KG1 (cell line): ENCODE data around the gene ZBP1.

Experiments used
- DNase-seq: peaks from one replicate; lab custom pipeline; 2025; lab: John Stamatoyannopoulos, UW

ZBP1 gene

GRCh38 chr20:57598491-57598890 lies 21.7 kb downstream of the ZBP1 start:
- no peak for DNase-seq

- DNase-seq: no peak
These were observed 22.2 kb downstream of the ZBP1 start for GRCh38 chr20:57598060-57598459.

DNA sequence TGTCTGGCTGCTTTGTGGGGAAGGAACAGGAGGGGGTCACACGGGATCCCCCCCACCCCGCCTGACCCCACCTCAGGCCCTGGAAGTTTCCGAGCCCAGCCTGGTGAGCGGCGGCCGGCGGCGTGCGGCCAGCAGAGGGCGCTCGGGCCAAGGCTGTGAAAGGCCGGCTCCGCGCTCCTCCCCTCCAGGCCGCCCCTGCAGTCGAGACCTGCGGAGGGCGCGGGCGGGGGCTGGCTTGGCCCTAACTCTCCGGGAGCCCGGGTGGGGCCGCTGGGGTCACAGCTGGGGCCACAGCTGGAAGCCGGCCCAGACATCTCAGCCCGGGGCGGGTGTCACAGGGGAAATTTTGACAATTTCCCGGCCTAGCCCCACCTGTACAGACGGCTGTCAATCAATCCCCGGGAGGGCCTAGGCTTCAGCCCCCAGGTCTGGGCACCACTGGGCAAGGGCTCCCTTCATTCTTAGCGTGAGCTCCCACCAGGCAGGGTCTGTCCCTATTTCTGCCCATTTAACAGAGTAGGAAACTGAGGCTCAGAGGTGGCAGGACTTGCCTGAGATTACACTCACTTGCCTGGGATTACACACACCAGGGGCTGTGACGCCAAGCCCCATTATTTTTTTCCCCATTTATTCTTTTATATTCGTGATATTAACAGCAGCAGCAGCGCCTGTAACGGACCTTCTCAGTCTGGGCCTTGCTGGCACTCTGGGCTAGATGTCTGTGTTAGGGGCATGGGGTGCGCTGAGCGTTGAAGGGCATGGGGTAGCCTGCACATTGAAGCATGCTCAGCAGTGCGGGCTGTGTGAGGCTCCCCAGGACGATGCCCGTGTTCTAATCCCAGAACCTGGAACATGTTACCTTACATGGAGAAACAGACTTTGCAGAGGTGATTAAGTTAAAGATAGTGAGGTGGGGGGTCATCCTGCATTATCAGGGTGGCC lies 23.0 kb downstream of the ZBP1 start:
- DNase-seq: no peak

DNA sequence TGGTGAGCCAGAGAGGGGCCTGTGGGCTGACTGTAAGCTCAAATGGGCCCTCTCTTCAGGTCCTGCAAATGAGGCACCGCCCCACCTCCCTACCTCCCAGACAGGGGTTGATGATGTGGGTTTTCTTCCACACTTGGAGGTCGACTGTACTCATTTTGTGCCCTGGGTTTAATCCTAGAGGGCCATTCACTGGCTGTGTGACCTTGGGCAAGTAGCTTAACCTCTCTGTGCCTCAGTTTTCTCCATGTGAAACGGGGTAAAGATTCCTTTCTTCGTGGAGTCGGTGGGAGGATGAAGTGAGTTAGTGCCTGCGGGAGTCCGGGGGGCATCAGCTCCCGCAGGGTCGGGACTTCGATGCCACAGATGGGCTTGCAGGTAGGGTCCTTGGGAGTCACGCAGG lies 23.9 kb downstream of the ZBP1 start:
- DNase-seq: no peak

GRCh38 chr20:57595041-57596030 lies 24.9 kb downstream of the ZBP1 start:
- no peak for DNase-seq

DNA sequence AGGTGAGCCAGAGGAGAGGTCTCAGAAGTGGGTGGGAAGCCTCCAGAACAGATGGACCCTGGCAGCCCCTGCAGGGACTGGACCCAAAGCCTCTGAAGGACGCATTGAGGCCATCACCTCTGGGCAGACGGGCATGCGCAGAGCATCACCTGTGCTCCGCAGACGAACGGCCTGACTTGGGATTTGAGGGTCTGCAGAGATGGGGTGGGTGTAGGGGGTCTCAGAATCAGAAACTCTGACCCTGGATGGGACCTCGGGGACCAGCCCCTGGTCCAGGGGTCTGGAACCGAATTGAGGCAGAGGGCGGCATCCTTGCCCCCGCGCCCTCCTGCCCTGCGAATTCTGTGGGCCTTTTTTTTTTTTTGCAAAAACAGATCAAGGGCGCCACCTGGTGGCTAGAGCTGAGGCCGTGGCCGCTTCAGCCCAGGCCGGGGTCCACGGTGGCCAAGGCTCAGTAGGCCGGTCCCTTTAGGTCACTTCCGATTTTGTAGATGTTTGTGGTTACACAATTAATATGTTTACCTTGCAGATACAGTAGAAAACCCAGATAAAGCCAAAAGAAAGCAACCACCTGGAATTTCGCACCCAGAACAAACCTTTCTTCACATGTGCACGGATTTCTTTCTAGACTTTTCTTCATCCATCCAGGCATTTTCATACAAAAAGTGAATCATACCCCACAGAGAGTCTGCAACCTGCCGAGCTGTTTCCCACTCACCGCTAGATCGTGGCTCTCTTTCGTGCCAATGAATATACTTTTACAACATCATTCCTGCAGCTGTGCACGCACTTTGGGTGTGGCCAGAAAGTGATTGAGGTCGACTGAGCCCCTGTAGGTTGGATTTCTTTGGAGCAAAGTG lies 25.9 kb downstream of the ZBP1 start:
- no peak for DNase-seq

DNA sequence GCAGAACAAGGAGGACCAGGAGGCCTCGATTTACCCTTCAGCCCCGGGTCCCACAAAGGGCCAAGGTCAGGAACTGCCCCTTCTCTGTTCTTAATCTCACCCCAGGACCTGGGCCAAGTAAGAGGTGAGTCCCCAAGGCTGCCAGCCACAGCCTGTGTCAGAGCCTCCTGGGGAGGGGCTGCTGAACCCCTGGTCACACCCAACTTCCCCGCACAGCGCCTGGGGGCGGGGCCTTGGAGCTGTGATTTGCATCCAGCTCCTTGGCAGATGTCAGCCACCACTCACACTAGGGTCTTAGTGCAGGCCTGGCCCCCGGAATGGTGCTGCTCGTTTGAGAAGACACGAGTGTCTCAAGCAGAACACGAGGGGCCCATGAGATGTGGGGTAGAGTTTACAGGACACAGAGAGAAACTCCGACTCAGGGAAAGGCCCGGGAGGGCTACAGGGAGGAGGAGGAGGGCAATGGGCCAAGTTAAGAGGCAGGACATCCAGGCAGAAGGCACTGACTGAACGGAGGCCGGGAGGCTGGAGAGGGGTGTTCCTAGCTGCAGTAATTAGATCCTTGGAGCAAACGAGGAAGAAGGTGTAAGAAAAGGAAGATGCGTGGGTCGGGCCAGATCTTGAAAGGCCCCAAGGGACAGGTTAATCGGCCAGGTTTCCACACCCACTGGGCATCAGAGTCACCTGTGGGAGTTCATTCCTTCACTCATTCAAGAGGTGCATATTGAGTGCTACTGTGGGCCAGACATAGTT lies 26.9 kb downstream of the ZBP1 start:
- DNase-seq: no peak

- no peak for DNase-seq
These were observed 27.7 kb downstream of the ZBP1 start for GRCh38 chr20:57592263-57593092.

DNA sequence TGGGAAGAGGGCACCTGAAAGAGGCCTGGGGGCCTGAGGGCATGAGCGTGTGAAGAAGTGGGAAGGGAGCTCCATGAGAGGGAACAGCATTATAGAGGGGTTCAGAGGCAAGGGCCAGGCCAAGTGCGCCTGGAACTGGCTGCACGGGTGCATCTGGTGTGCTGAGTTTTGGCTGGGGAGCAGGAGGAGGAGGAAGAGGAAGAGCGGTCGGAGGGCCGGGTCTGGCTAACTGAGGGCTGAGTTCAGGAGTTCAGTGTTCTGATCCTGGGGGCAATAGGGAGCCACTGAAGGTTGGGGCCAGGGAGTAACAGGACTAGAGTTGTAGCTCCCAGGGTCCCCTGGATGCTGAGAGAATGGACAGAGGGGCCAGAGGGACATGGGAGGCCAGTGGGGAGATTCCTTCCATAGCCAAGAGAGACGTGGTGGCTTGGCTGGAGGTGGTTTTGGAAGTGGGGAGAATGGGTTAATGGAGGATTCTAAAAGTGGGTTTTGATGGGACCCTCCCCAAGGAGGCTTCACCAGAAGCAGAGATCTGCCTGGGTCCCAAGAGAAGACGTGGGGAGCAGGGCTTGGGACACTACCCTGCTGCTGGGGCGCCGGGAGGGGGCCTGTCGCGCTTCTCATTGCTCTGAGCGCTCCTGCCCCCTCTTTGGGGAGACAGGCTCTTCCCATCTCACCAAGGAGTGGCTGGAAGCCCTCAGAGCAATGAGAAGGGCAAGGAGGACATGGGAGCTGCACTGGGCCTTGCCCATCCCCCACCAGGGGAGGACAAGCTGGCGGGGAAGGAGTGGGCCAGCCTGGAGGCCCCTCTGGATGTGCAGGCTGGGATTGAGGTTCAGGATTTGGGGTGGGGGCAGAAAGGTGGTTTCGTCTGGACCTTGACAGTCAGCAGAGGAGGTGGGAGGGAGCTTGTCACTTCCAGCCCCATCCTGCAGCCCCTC lies 28.7 kb downstream of the ZBP1 start:
- DNase-seq: no peak

DNA sequence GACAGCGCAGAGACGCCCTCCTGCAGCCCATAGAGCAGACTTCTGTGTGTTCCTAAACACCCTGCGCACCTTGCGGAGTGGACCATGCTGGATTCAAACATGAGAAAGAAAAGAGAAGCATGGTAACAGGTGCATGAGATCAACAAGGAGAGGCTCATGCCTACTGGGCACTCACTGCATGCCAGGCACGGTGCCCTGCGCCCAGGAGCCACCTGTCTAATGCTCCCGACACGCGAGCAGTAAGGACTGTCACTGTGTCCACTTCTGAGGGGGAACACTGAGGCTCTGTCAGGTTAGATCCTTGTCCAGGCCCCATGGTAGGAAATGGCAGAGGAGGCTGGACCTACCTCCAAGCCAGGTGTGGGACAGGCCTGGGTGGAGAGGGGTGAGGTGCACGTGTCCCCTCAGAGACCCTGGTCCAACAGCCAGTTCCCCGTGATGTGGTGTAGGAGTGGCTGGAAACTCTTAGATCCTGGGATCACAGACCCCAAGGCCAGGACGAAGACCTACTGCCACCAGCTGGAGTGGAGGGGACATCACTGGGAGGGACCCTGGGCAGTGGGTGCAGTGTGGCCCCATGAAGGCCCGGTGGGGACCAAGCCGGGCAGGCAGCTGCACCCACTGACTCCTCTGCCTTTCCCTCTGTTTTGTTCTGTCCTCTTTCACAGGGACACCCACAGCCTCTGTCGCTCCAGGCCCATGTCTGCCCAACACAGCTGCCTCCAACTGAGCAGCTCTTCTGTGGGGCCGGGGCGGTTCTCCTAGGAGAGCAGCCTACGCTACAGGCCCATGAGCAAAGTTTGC lies 29.5 kb downstream of the ZBP1 start:
- no peak for DNase-seq

- DNase-seq: no peak
These were observed 30.3 kb downstream of the ZBP1 start for GRCh38 chr20:57589728-57590484.

DNA sequence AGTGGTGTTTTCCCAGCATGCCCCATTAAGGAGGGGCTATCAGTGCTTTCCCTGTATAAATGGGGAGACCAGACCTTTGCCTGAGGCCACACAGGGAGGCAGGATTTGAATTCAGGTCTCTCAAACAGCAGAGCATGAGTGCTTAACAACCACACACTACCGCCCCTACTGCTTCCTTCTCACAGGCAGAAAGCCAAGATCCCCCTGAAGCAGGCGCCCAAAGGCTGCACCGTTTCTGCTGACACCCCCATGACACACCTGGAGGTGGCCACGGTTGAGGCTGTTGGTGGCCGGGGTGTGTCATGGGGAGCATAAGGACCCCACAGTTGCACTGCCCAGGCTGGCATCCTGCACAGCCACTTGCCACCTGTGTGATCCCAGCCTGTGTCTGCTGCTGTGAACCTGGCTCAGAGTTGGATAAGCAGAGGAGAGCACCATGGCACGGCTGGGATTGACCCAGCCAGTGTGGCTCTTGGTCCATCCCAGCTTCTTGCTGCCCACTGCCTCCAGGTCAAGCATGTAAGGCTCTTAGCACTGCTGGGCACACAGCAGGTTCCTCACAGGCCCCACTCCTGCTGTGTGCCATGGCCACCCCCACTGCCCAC lies 31.0 kb downstream of the ZBP1 start:
- DNase-seq: no peak

DNA sequence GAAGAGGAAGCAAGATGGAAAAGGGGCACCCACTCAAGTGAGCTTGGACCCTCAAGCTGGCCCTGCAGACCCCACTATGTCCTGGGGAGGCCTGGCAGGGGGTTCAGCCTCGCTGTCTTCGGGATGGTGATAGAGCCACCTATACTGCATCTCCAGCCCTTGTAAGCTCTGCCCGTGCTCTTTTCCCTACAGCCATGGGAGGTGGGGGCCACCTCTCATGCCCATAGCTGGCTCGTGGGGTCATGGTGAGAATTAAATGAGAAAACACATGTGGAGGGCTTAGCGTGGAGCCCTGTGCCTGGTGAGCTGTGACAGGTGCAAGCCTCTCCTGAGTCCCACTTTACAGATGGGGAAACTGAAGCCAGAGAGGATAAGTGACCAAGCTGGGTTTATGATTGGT lies 31.6 kb downstream of the ZBP1 start:
- DNase-seq: no peak

GRCh38 chr20:57587989-57588377 lies 32.2 kb downstream of the ZBP1 start:
- DNase-seq: no peak

- no peak for DNase-seq
These were observed 32.8 kb downstream of the ZBP1 start for GRCh38 chr20:57587278-57587988.

- no peak for DNase-seq
These were observed 33.3 kb downstream of the ZBP1 start for GRCh38 chr20:57586943-57587277.
